HepG2 (cell line): Measurements from ENCODE around the gene COMT. TPM values are rescaled to one million over a fixed set of nuclear protein-coding genes. Genes with fewer than 3 reads are reported as not detected.
A peak's percentile ranks its signal among the peaks of the same experiment; 100 is the strongest.

Source experiments
- ARID5B ChIP-seq: IDR thresholded peaks from 2 replicates; pipeline ENCODE4 v1.4.0; 2020; ENCODE audit warnings: mild to moderate bottlenecking, missing genetic modification reagents
- FOXA3 ChIP-seq: IDR thresholded peaks from 2 replicates; pipeline ENCODE4 v1.6.1; 2016; ENCODE audit warnings: missing genetic modification reagents, missing compliant biosample characterization
- HOMEZ ChIP-seq: IDR thresholded peaks from 2 replicates; pipeline ENCODE4 v1.6.1; 2016; ENCODE audit warnings: low read depth
- HOXA3 ChIP-seq: sonication (generic); formaldehyde crosslinking; IDR thresholded peaks from 2 replicates; pipeline ENCODE4 v1.5.0; 2020; ENCODE audit warnings: missing genetic modification reagents
- IRF2 ChIP-seq: IDR thresholded peaks from 2 replicates; pipeline ENCODE4 v1.6.1; 2018; ENCODE audit warnings: missing genetic modification reagents, missing compliant biosample characterization
- ISX ChIP-seq: sonication (generic); formaldehyde crosslinking; conservative IDR thresholded peaks from 2 replicates; pipeline ENCODE4 v1.5.0; 2020; ENCODE audit warnings: missing genetic modification reagents
- KDM2A ChIP-seq: sonication (generic); formaldehyde crosslinking; IDR thresholded peaks from 2 replicates; pipeline ENCODE4 v1.4.0; 2020; ENCODE audit warnings: low read depth, missing genetic modification reagents, borderline replicate concordance
- MNT ChIP-seq: fragments of 450-650 bp; IDR thresholded peaks from 2 replicates; pipeline ENCODE4 v1.6.1; 2016
- MTA1 ChIP-seq: sonication (generic); formaldehyde crosslinking; IDR thresholded peaks from 2 replicates; pipeline ENCODE4 v1.4.0; 2020; ENCODE audit warnings: missing genetic modification reagents, mild to moderate bottlenecking, borderline replicate concordance
- REL ChIP-seq: sonication (generic); formaldehyde crosslinking; conservative IDR thresholded peaks from 2 replicates; pipeline ENCODE4 v1.8.0; 2022; ENCODE audit warnings: mild to moderate bottlenecking, missing genetic modification reagents, moderate library complexity
- SNAPC5 ChIP-seq: sonication (generic); formaldehyde crosslinking; IDR thresholded peaks from 2 replicates; pipeline ENCODE4 v1.8.1; 2023; ENCODE audit warnings: mild to moderate bottlenecking, missing genetic modification reagents, borderline replicate concordance
- STAT6 ChIP-seq: sonication (generic); formaldehyde crosslinking; IDR thresholded peaks from 2 replicates; pipeline ENCODE4 v1.4.0; 2020; ENCODE audit warnings: missing genetic modification reagents, mild to moderate bottlenecking, borderline replicate concordance
- THAP9 ChIP-seq: sonication (generic); formaldehyde crosslinking; IDR thresholded peaks from 2 replicates; pipeline ENCODE4; 2020; ENCODE audit warnings: missing genetic modification reagents, mild to moderate bottlenecking, borderline replicate concordance
- ZNF354B ChIP-seq: sonication (generic); formaldehyde crosslinking; IDR thresholded peaks from 2 replicates; pipeline ENCODE4 v1.8.0; 2022; ENCODE audit warnings: mild to moderate bottlenecking, missing genetic modification reagents
- ZNF549 ChIP-seq: sonication (generic); formaldehyde crosslinking; IDR thresholded peaks from 2 replicates; pipeline ENCODE4 v1.5.0; 2020; ENCODE audit warnings: missing genetic modification reagents
- polyA plus RNA-seq, 8 experiments: library from polyadenylated mRNA; depleted of rRNA in 3 of 8; stranded (reverse) in 7 of 8; unstranded in 1 of 8; fragments of >200 nt; fragmentation: Illumina TruSeq in 4 of 8; extraction: Trizol in 4 of 8; gene quantifications; 2 replicates each; pipeline versions ENCODE4 v1.2.1 to v1.2.3, GENCODE V29; 2011 to 2016; ENCODE audit warnings: low read depth in 4 of 8, missing spikeins in 1 of 8, mixed read lengths in 1 of 8; ENCODE audit not compliant: insufficient read depth in 1 of 8
- total RNA-seq, 5 experiments: library from RNA; depleted of rRNA; stranded (reverse); fragments of >200 nt; fragmentation: Illumina TruSeq; extraction: Trizol; gene quantifications; 2 replicates each; pipeline ENCODE4 v1.2.3, GENCODE V29; 2016; ENCODE audit warnings: low read depth in 1 of 5

Gene COMT
- total and polyA plus RNA-seq, 2 of the 13 experiments (the other 11 are each of a cell fraction or from before 2014, with no cell fraction given) = 156 to 162 TPM

- TF ChIP-seq ARID5B (CRISPR knock-in tag) (peak; percentile 76), IRF2 (CRISPR knock-in tag) (peak; percentile 48; the same call in 1 of the 2 replicates), ZNF549 (CRISPR knock-in tag) (no peak), MTA1 (0 out of 2 replicates have a peak, but pooled peaks have one; percentile 28), HOXA3 (CRISPR knock-in tag) (peak; percentile 26; the same call in 1 of the 2 replicates), KDM2A (CRISPR knock-in tag) (peak; percentile 27), ISX (no peak), THAP9 (no peak), ZNF354B (CRISPR knock-in tag) (peak; percentile 64; the same call in 1 of the 2 replicates), HOMEZ (CRISPR knock-in tag) (no peak; the same call in 1 of the 2 replicates), MNT (peak; percentile 82), REL (CRISPR knock-in tag) (no peak), STAT6 (CRISPR knock-in tag) (peak; percentile 55; the same call in 1 of the 2 replicates), SNAPC5 (CRISPR knock-in tag) (0 out of 2 replicates have a peak, but pooled peaks have one; percentile 47), FOXA3 (peak; percentile 84)
Measured at GRCh38 chr22:20010307-20011122, 68.9 kb downstream of the COMT start (continued).
